Measurements from ENCODE around the gene ITGB2.

ITGB2 gene

GRCh38 chr21:44957901-44958451 is 37.3 kb upstream of the ITGB2 start:
- DNase-seq (ENCODE audit: insufficient read length, low spot score), result no peak
- no peak for FAIRE-seq
- no peak for TF ChIP-seq CTCF (IDR thresholded peaks at IDR 0.05; ENCODE audit: insufficient read depth, missing control alignments)

- TF ChIP-seq CTCF (IDR thresholded peaks at IDR 0.05; ENCODE audit: insufficient read depth, missing control alignments), result no peak
- FAIRE-seq (no peak), DNase-seq (ENCODE audit: insufficient read length, low spot score) (no peak)
These were observed 36.5 kb upstream of the ITGB2 start for GRCh38 chr21:44957047-44957831.

GRCh38 chr21:44956356-44957046 is 35.8 kb upstream of the ITGB2 start:
- DNase-seq (ENCODE audit: insufficient read length, low spot score) (no peak), FAIRE-seq (no peak)
- no peak for TF ChIP-seq CTCF (IDR thresholded peaks at IDR 0.05; ENCODE audit: insufficient read depth, missing control alignments)

GRCh38 chr21:44955798-44956175 is 35.1 kb upstream of the ITGB2 start:
- FAIRE-seq, result no peak
- no peak for DNase-seq (ENCODE audit: insufficient read length, low spot score)
- no peak for TF ChIP-seq CTCF (IDR thresholded peaks at IDR 0.05; ENCODE audit: insufficient read depth, missing control alignments)

GRCh38 chr21:44955141-44955797 is 34.6 kb upstream of the ITGB2 start:
- DNase-seq (ENCODE audit: insufficient read length, low spot score) (no peak), FAIRE-seq (no peak)
- TF ChIP-seq CTCF (IDR thresholded peaks at IDR 0.05; ENCODE audit: insufficient read depth, missing control alignments), result no peak

- no peak for TF ChIP-seq CTCF (IDR thresholded peaks at IDR 0.05; ENCODE audit: insufficient read depth, missing control alignments)
- DNase-seq (ENCODE audit: insufficient read length, low spot score) (no peak), FAIRE-seq (no peak)
These were observed 33.6 kb upstream of the ITGB2 start for GRCh38 chr21:44954281-44954771.
